Loucy (cell line): ENCODE results near the gene SNX8.
A peak's percentile ranks its signal among the peaks of the same experiment; 100 is the strongest.
"Not testable (repeated sequence)": the region's sequence is repeated elsewhere in the genome, so short reads cannot be mapped to it uniquely, and the experiment has no call there.

Source experiments
- H2AFZ ChIP-seq: fragments of 200-600 bp; sonication (generic); 2 replicates; pipeline ENCODE4 v1.6.0; 2016; ENCODE audit warnings: antibody characterized with exemption, mild to moderate bottlenecking, low read length, moderate library complexity
- H3F3A ChIP-seq: fragments of 200-600 bp; 2 replicates; pipeline ENCODE4 v1.6.0; 2016; ENCODE audit warnings: antibody characterized with exemption, low read depth, mild to moderate bottlenecking
- H3K27me3 ChIP-seq: fragments of 200-600 bp; sonication (generic); 2 replicates; pipeline ENCODE4 v1.6.1; 2014; ENCODE audit warnings: low read length, mild to moderate bottlenecking; ENCODE audit not compliant: insufficient read depth, poor library complexity, severe bottlenecking
- H3K36me3 ChIP-seq: fragments of 200-600 bp; sonication (generic); 2 replicates; pipeline ENCODE4 v1.6.1; 2016; ENCODE audit warnings: low read length; ENCODE audit not compliant: insufficient read depth
- H3K4me1 ChIP-seq: fragments of 200-600 bp; sonication (generic); 2 replicates; pipeline ENCODE4 v1.5.1; 2014; ENCODE audit warnings: low read length, mild to moderate bottlenecking; ENCODE audit not compliant: insufficient read depth, poor library complexity, severe bottlenecking
- H3K4me2 ChIP-seq: fragments of 200-600 bp; sonication (generic); 2 replicates; pipeline ENCODE4 v1.6.0; 2014; ENCODE audit warnings: antibody characterized with exemption, low read length, low read depth, mild to moderate bottlenecking; ENCODE audit not compliant: poor library complexity, severe bottlenecking
- H3K4me3 ChIP-seq: fragments of 200-600 bp; sonication (generic); 2 replicates; pipeline ENCODE4 v1.5.1; 2014; ENCODE audit warnings: low read length, mild to moderate bottlenecking, mixed read lengths; ENCODE audit not compliant: poor library complexity, severe bottlenecking
- H3K79me2 ChIP-seq: fragments of 200-600 bp; sonication (generic); 2 replicates; pipeline ENCODE4 v1.6.1; 2014; ENCODE audit warnings: low read length; ENCODE audit not compliant: insufficient read depth
- H3K9ac ChIP-seq: fragments of 200-600 bp; sonication (generic); 2 replicates; pipeline ENCODE4 v1.6.0; 2014; ENCODE audit warnings: mild to moderate bottlenecking, low read depth, low read length, moderate library complexity; ENCODE audit not compliant: poor library complexity, severe bottlenecking
- H3K9me2 ChIP-seq: fragments of 200-600 bp; sonication (generic); replicated peaks from 2 replicates; pipeline ENCODE4 v1.6.1; 2016; ENCODE audit warnings: low read depth, low read length, mixed read lengths
- H3K9me3 ChIP-seq: fragments of 200-600 bp; sonication (generic); 2 replicates; pipeline ENCODE4 v1.6.1; 2014; ENCODE audit warnings: mild to moderate bottlenecking, antibody characterized with exemption, low read length, low read depth; ENCODE audit not compliant: insufficient read depth
- H4K20me1 ChIP-seq: fragments of 200-600 bp; sonication (generic); 2 replicates; pipeline ENCODE4 v1.6.0; 2014; ENCODE audit warnings: antibody characterized with exemption, low read length, mild to moderate bottlenecking; ENCODE audit not compliant: insufficient read depth, poor library complexity, severe bottlenecking
- CTCF ChIP-seq: fragments of 200-600 bp; sonication (generic); conservative IDR thresholded peaks from 2 replicates; pipeline ENCODE4 v1.5.1; 2014; ENCODE audit warnings: mild to moderate bottlenecking, antibody characterized with exemption, low read length
- EZH2phosphoT487 ChIP-seq: fragments of 200-600 bp; IDR thresholded peaks from 2 replicates; pipeline ENCODE4 v1.6.1; 2018; ENCODE audit warnings: antibody characterized with exemption, mild to moderate bottlenecking, moderate library complexity, borderline replicate concordance

The SNX8 gene

GRCh38 chr7:2350861-2351260 is 36.6 kb upstream of the SNX8 start:
- H3K36me3 ChIP-seq, result no peaks in the 10 kb centered on the region
- no peaks in the 10 kb centered on the region for H3K9me2 ChIP-seq
- no peak overlapping the region for H3K4me3 ChIP-seq
- no peaks in the 10 kb centered on the region for H3K9me3 ChIP-seq
- H3K4me1 ChIP-seq, result peaks cover 14% of the 10 kb centered on the region
- peaks cover 10% of the 10 kb centered on the region for H4K20me1 ChIP-seq
- H3K27me3 ChIP-seq, result no peaks in the 10 kb centered on the region
- H3F3A ChIP-seq, result no peaks in the 10 kb centered on the region
- no peak overlapping the region for H2AFZ ChIP-seq
- no peak overlapping the region for H3K9ac ChIP-seq
- no peak overlapping the region for H3K4me2 ChIP-seq
- H3K79me2 ChIP-seq, result peaks cover 23% of the 10 kb centered on the region
- TF ChIP-seq CTCF (no peak), EZH2phosphoT487 (no peak)

- Histone ChIP-seq H3K36me3 (no peaks in the 10 kb centered on the region), H3K4me2 (no peak overlapping the region), H3K4me1 (peaks cover 9% of the 10 kb centered on the region), H3K27me3 (no peaks in the 10 kb centered on the region), H3K9me3 (no peaks in the 10 kb centered on the region), H4K20me1 (peaks cover 2% of the 10 kb centered on the region), H3F3A (no peaks in the 10 kb centered on the region), H3K79me2 (peaks cover 15% of the 10 kb centered on the region), H2AFZ (no peak overlapping the region), H3K4me3 (no peak overlapping the region), H3K9ac (no peak overlapping the region), H3K9me2 (no peaks in the 10 kb centered on the region)
- no peak for TF ChIP-seq CTCF
- no peak for TF ChIP-seq EZH2phosphoT487
Observed at GRCh38 chr7:2350055-2350454, 35.8 kb upstream of the SNX8 start.

- H3K9me3 ChIP-seq, H3K9me2 ChIP-seq, H4K20me1 ChIP-seq, H3K36me3 ChIP-seq, H3F3A ChIP-seq, H3K9ac ChIP-seq, H3K79me2 ChIP-seq, H3K27me3 ChIP-seq, H3K4me1 ChIP-seq: not testable (repeated sequence)
- peak overlapping the region; percentile 66; the same call in 1 of the 2 replicates for H2AFZ ChIP-seq
- H3K4me3 ChIP-seq, result peak overlapping the region; percentile 20
- H3K4me2 ChIP-seq, result peak overlapping the region; percentile 22
Observed at GRCh38 chr7:2347351-2348063, 33.3 kb upstream of the SNX8 start.
